ENCODE data around the gene SULT1A1.

DNA sequence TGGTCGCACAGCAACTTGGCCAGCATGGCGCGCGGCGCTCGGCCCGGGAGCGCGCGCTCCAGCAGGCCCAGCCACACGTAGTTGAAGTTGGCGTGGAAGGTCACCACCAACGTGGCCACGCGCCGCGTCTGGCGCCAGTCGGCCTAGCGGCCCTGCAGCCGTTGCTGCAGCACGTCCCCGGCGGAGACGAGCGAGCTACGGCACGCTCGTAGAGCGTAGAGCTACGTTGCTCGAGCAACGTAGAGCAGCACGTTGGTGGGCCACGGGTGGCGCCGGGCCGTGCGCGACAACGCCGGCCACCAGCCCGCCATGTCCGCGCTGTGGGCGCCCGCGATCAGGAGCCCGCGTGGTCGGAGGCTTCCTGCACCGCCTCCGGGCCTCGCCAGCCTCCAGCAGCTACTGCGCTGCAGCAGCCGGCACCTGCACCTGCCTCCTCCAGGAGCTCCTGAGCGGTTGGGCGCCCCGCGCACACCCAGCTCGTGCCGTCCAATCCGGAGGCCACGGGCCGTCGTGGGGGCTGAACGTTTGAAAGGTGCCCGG, 13.4 kb upstream of the SULT1A1 start:
- no peak for TF ChIP-seq ZNF791 (tag by site-specific recombination; IDR thresholded peaks at IDR 0.05)
- TF ChIP-seq YY1 (tag by site-specific recombination; IDR thresholded peaks at IDR 0.05): no peak
- no peak for TF ChIP-seq ZNF837 (tag by site-specific recombination; IDR thresholded peaks at IDR 0.05)
- TF ChIP-seq, protein P1, sequence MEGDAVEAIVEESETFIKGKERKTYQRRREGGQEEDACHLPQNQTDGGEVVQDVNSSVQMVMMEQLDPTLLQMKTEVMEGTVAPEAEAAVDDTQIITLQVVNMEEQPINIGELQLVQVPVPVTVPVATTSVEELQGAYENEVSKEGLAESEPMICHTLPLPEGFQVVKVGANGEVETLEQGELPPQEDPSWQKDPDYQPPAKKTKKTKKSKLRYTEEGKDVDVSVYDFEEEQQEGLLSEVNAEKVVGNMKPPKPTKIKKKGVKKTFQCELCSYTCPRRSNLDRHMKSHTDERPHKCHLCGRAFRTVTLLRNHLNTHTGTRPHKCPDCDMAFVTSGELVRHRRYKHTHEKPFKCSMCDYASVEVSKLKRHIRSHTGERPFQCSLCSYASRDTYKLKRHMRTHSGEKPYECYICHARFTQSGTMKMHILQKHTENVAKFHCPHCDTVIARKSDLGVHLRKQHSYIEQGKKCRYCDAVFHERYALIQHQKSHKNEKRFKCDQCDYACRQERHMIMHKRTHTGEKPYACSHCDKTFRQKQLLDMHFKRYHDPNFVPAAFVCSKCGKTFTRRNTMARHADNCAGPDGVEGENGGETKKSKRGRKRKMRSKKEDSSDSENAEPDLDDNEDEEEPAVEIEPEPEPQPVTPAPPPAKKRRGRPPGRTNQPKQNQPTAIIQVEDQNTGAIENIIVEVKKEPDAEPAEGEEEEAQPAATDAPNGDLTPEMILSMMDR (tag by site-specific recombination; IDR thresholded peaks at IDR 0.05): no peak
- TF ChIP-seq ZNF24 (tag by site-specific recombination; IDR thresholded peaks at IDR 0.05): no peak
- no peak for TF ChIP-seq ZNF23 (tag by site-specific recombination; IDR thresholded peaks at IDR 0.05; ENCODE audit: borderline replicate concordance)
- TF ChIP-seq, protein P2, sequence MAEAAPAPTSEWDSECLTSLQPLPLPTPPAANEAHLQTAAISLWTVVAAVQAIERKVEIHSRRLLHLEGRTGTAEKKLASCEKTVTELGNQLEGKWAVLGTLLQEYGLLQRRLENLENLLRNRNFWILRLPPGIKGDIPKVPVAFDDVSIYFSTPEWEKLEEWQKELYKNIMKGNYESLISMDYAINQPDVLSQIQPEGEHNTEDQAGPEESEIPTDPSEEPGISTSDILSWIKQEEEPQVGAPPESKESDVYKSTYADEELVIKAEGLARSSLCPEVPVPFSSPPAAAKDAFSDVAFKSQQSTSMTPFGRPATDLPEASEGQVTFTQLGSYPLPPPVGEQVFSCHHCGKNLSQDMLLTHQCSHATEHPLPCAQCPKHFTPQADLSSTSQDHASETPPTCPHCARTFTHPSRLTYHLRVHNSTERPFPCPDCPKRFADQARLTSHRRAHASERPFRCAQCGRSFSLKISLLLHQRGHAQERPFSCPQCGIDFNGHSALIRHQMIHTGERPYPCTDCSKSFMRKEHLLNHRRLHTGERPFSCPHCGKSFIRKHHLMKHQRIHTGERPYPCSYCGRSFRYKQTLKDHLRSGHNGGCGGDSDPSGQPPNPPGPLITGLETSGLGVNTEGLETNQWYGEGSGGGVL (tag by site-specific recombination; IDR thresholded peaks at IDR 0.05): no peak
- TF ChIP-seq, protein P3, sequence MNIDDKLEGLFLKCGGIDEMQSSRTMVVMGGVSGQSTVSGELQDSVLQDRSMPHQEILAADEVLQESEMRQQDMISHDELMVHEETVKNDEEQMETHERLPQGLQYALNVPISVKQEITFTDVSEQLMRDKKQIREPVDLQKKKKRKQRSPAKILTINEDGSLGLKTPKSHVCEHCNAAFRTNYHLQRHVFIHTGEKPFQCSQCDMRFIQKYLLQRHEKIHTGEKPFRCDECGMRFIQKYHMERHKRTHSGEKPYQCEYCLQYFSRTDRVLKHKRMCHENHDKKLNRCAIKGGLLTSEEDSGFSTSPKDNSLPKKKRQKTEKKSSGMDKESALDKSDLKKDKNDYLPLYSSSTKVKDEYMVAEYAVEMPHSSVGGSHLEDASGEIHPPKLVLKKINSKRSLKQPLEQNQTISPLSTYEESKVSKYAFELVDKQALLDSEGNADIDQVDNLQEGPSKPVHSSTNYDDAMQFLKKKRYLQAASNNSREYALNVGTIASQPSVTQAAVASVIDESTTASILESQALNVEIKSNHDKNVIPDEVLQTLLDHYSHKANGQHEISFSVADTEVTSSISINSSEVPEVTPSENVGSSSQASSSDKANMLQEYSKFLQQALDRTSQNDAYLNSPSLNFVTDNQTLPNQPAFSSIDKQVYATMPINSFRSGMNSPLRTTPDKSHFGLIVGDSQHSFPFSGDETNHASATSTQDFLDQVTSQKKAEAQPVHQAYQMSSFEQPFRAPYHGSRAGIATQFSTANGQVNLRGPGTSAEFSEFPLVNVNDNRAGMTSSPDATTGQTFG (tag by site-specific recombination; IDR thresholded peaks at IDR 0.05; ENCODE audit: borderline replicate concordance): no peak

All from HEK293 (cell line).